HUDEP-2 (cell line): Measurements from ENCODE around the gene IMPG2.

ENCODE experiments used
- DNase-seq, 76 experiments: peaks; one replicate each; lab custom pipeline; 2025; ENCODE audit not compliant: unreplicated experiment in 76 of 76; lab: John Stamatoyannopoulos, UW

IMPG2 gene

DNA sequence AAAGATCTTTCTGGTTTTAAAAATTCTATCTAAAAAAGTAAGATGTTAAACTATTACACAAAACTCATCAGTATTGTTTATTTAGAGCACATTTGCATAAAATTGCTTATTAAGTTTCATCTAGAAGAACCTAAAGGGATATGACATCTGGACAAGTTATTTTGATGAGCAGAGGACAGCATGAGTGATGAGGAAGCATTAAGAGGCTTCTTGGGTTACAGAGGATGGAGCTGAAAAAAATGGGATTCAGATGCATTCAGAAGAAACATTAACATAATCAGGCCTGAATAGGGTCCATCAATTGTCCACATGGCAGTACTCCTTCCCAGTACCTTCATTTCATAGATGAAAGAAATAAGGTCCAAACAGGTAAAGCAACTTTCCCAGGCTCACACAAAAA lies 41.6 kb downstream of the IMPG2 start:
- DNase-seq: no peak

GRCh38 chr3:101273608-101274007 lies 46.8 kb downstream of the IMPG2 start:
- no peak for DNase-seq

DNA sequence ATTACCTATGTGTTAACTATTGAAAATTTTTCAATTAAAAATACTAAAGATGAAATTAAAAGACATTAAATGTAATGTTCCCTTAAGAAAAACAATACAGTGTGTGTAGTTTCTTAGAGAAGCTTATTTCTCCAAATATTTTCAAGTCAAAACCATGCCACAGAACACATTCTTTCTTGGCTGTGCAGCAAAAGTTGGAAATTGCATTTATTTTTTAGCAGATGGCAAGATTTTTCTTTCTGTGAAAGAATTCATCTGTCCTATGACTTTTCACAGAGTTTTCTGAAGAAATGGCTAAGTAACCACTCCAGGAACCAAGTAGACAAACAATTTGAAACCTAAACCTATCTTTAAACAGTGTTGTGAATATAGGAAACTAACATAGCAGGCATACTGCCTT lies 47.2 kb downstream of the IMPG2 start:
- no peak for DNase-seq

DNA sequence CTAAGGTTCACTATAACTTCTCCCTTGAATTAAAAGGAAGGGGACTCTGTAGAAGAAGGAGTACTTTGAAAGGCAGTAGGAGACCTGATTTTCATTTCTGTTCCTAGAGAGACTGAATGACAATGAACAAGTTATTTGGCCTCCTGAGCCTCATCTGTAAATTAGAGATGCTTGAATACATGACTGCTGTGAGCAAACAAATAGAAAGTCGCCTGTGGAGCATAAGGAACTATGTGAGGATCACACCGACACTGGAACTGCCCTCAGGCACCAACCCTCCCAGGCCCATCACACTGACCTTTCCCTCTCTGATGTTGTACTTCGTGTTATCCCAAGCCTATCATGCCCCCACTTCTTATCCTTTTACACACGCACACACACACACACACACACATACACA lies 48.6 kb downstream of the IMPG2 start:
- DNase-seq: no peak

GRCh38 chr3:101270149-101270548 lies 50.2 kb downstream of the IMPG2 start:
- no peak for DNase-seq

DNA sequence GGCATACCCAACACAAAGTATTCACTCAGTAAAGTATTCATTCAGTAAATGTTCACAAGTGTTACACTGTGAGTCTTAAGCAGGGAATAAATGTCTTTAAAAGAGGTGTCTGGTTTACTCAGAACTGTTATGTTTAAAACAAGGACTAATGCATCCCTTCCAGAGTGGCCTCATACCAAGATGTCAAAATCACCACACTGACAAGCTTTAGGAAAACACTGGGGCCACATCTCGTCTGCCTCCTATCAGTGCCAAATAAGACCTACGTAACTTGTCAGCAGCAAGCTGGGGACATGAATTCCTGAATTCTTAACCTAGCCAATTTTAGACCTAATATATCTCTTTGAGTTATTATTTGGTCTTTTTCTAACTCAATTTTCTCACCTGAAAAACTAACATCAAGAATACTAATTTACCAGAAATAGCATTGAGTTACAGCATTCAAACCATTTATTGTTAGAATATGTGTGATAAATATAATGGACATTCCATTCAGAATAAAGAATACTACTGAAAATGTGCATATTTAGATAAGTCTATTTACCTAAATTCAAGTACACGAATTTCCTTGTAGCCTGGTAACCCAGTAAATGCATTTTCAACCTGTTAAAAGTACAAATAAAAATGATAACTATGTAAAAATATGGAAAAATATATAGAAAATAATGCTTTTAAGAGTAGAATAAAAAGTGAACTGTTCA lies 51.3 kb downstream of the IMPG2 start:
- DNase-seq: no peak

- no peak for DNase-seq
Measured at GRCh38 chr3:101268141-101268540, 52.2 kb downstream of the IMPG2 start.

- no peak for DNase-seq
Measured at GRCh38 chr3:101266566-101266965, 53.8 kb downstream of the IMPG2 start.

DNA sequence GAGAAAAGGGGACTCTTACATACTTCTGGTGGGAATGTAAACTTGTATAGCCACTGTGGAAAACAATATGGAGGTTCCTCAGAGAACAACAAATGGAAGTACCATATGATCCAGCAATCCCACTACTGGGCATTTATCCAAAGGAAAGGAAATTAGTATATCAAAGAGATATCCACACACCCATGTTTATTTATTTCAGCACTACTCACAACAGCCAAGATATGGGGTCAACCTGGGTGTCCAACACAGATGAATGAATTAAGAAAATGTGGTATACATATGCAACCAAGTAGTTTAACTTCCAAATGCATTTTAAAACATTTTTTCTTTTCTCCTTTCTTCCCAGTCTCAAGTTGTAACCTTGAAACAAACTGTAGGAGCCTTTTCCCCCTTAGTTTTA lies 54.3 kb downstream of the IMPG2 start:
- DNase-seq: no peak

DNA sequence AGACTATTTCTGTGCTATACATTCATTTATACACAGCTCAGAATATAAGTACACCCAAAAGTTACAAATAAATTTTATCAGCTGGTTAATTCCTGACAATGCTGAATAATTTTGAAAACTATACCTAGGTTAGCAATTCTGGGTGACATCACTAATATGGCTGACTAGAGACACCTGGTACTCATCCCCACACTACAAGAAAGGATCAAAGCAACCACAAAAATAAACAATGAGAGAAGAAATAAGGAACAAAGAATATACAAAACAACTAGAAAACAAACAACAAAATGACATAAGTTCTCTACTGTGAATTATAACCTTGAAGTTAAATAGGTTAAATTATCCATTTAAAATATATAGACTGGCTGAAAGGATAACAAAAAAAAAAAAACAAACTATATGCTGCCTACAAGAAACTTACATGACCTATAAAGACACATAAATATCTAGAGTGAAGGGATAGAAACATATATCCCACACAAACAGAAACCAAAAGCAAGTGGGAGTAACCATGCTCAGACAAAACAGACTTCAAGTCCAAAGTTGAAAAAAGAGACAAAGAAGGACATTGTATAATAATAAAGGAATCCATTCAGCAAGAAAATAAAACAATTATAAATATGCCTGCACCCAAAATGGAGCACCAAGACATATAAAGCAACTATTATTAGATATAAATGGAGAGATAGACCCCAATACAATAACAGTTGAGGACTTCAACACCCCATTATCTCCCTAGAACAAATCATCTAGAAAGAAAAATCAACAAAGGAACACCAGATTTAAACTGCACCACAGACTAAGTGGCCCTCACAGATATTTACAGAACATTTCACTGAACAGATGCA lies 57.8 kb downstream of the IMPG2 start:
- DNase-seq: no peak

- DNase-seq: no peak
Measured at GRCh38 chr3:101261506-101261905, 58.9 kb downstream of the IMPG2 start.

DNA sequence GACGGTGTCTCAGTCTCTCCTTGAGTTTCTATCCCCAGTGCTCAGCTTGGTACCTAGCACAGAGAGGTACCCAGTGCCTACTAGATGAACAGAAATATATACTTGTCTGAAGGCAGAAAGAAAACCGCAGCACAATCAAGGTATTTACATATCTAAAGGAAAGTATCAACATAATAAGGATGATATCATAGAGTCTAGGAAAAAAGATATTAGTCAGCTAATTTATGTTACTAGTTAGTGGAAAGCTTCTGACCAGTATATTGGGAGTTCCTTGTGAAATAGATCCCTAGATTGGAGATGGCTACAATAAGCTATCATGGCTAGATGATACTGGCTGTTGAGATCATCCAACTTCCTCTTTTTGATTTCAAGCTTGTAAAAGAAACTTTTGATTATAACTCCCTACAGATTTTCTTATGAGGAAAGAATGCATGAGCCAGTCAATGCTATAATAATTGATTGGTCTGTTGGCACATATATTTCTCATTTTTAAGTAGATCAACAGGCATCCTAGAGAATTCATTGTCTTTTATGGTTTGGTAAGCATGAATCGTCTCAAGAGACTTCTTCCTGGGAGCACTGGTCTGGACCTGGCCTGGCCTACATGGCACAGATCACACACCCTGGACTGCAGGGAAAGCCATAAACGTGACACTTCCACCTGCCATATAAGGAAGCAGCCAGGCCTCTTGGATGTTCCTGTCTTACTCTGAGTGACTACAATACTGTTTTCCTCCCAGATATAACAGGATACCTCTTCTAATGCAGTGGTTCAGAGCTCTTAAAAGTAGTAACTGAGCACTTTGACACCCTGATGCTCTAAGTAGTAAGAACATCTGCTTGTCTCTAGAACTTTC lies 60.7 kb downstream of the IMPG2 start:
- DNase-seq: no peak

- no peak for DNase-seq
Measured at GRCh38 chr3:101256511-101256910, 63.9 kb downstream of the IMPG2 start.

- DNase-seq: no peak
Measured at GRCh38 chr3:101255441-101255840, 64.9 kb downstream of the IMPG2 start.

- no peak for DNase-seq
Measured at GRCh38 chr3:101253396-101253795, 67.0 kb downstream of the IMPG2 start.

- DNase-seq: no peak
Measured at GRCh38 chr3:101252945-101253344, 67.4 kb downstream of the IMPG2 start.

DNA sequence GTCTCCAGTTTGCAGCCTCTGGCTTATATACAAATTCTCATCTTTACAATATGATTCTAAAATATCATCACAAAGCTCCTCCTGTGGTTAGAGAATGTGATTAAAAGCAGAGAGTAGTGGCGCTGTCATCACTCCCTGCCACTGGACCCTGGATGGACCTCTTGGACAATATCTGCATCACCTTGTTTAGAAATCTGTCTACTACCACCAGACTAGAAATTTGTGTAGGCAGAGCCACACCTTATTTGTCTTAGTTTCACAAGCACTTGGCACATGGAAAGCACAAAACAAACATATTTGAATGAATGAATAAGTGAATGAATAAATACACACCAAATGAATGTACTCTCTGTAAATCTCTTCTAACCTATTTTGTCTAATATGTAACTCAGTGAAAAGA lies 68.1 kb downstream of the IMPG2 start:
- DNase-seq: no peak

DNA sequence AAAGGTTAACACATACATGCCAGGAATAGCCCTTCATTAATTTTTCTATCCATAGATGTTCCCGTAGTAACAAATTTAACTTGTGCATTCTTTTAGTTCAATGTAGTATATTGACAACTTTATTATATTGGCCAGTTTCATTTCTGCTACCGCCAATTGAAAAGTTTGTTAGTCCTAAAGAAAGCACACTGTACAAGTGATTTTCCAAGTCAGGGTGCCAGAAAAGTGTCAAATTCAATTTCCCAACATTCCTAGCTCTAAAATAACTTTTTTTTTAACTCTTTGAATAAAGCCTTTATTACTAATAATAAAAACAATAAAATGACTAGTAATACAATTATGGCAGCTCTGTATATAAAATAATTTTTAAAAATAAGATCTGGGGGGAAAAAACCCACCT lies 68.9 kb downstream of the IMPG2 start:
- no peak for DNase-seq

DNA sequence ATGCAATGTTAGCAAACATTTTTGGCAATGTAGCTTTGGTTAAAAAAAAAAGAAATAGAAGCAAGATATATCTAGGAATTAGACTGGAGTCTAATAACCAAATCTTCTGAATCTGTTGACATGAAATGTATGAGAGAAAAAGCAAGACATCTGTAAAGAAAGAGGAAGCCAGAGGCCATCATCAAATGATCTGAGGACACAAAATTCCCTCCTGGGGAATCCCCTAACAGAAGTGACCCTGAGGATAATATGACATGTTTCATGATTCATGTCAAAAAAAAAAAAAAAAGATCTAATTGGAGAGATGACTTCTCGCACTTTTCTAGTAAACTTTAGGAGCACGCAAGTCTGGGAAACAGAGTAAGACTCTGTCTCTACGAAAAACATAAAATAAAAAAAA lies 70.9 kb downstream of the IMPG2 start:
- DNase-seq: no peak

GRCh38 chr3:101248736-101249135 lies 71.6 kb downstream of the IMPG2 start:
- no peak for DNase-seq

- DNase-seq: no peak
Measured at GRCh38 chr3:101244212-101244575, 76.2 kb downstream of the IMPG2 start.
